ENCODE measurements around the gene GSTM5. TPM values are rescaled to one million over a fixed set of nuclear protein-coding genes. Genes with fewer than 3 reads are reported as not detected.

Gene GSTM5
- total and polyA plus RNA-seq, 2 of the 8 experiments (the other 6 are each of a cell fraction or from before 2014, with no cell fraction given): 0.24 to 0.89 TPM

DNA sequence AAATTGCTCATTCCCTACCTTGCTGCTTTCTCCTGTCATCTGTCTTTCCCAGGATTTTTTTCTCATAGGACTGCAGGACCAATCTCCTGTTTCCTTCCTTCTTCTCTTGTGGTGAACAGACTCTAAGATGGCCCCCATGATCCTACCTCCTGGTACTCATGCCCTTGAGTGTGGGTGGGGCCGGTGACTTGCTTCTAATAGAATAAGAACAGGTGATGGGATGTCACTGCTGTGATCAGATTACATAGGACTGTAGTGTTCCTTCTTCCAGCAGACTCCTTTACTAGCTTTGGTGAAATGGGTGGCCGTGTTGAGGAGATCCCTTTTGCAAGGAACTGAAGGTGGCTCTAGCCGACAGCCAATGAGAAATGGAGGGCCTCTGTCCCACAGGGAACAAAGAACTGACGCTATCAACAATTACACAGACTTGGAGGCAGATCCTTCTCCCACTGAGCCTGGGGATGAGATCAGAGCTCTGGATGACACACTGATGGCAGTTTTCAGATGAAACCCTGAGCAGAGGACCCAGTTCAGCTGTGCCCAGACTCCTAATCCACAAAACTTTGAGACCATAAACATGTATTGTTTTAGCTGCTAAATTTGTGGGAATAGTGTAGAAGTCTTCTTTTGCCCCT is 21.3 kb downstream of the GSTM5 start:
- no peak overlapping the region for H4K5ac ChIP-seq (ENCODE audit: insufficient read length, low read depth, low read length)
- H3K14ac ChIP-seq (ENCODE audit: insufficient read length): no peak overlapping the region
- H3K27me3 ChIP-seq (replicated peaks in 1 of 4; ENCODE audit: control insufficient read depth in 3 of 4, extremely low read depth in 1 of 4, insufficient read depth in 3 of 4, low read length in 3 of 4): peaks cover 0 to 6% (median 2%) of the 10 kb centered on the region in 4 experiments; a peak in 3 of 7 replicates
- H2BK120ac ChIP-seq (replicated peaks; ENCODE audit: low read depth, low read length): no peak overlapping the region
- H3K18ac ChIP-seq (ENCODE audit: extremely low read depth, low read length): no peak overlapping the region
- H3K79me2 ChIP-seq (ENCODE audit: control insufficient read depth in 1 of 2, insufficient read depth in 2 of 2, low read length in 2 of 2): no peaks in the 10 kb centered on the region
- ChIA-PET CTCF (ENCODE audit: partially characterized antibody) (interaction anchor here (0.6 to 2.6 kb wide), 8 partner anchors 13 to 136 kb away, joined by 3 to 7 read pairs (median 3); no protein-coding TSS in a partner anchor), POLR2A (ENCODE audit: partially characterized antibody) (interaction anchor here (0.6 to 1.1 kb wide), 2 partner anchors 16 to 778 kb away, joined by 3 read pairs; no protein-coding TSS in a partner anchor)
- no peaks in the 10 kb centered on the region for H3K23me2 ChIP-seq (ENCODE audit: low read depth, low read length)
- FAIRE-seq (no peak), DNase-seq (ENCODE audit: low read depth in 1 of 2, low spot score in 2 of 2) (no peak)
- H4K8ac ChIP-seq (ENCODE audit: extremely low read depth, insufficient read depth, low read length): no peak overlapping the region
- H3K4me3 ChIP-seq (ENCODE audit: extremely low read depth in 1 of 4, insufficient read depth in 2 of 4, low read depth in 3 of 4, low read length in 4 of 4): no peak overlapping the region
- no peak overlapping the region for H2BK15ac ChIP-seq (ENCODE audit: low read length)
- no peaks in the 10 kb centered on the region for H3K79me1 ChIP-seq (ENCODE audit: low read depth, low read length)
- H2AK5ac ChIP-seq (ENCODE audit: low read depth, low read length): no peak overlapping the region
- H3K56ac ChIP-seq (replicated peaks; ENCODE audit: insufficient read length, low read depth, low read length): no peak overlapping the region
- H3K27ac ChIP-seq (ENCODE audit: low read depth, low read length): no peak overlapping the region
- no peak overlapping the region for H3K9ac ChIP-seq (replicated peaks in 1 of 4; ENCODE audit: extremely low read depth in 1 of 4, low read depth in 3 of 4, low read length in 3 of 4)
- no peak overlapping the region for H2BK12ac ChIP-seq (ENCODE audit: low read depth, low read length)
- H3K4ac ChIP-seq (replicated peaks; ENCODE audit: insufficient read length, low read depth, low read length): no peak overlapping the region
- no peak overlapping the region for H4K91ac ChIP-seq (replicated peaks; ENCODE audit: insufficient read length, low read length)
- no peaks in the 10 kb centered on the region for H3K4me1 ChIP-seq (replicated peaks in 1 of 4; ENCODE audit: control insufficient read depth in 3 of 4, insufficient read depth in 4 of 4, low read length in 3 of 4)
- no peaks in the 10 kb centered on the region for H4K20me1 ChIP-seq (replicated peaks in 1 of 2; ENCODE audit: control insufficient read depth in 1 of 2, insufficient read depth in 2 of 2, low read length in 2 of 2)
- no peak overlapping the region for H3K23ac ChIP-seq (ENCODE audit: insufficient read length)
- H3K4me2 ChIP-seq (ENCODE audit: insufficient read depth in 1 of 2, low read depth in 2 of 2, low read length in 2 of 2): no peak overlapping the region
- 82% methylated on average over 4 of the region's 4 CpGs; no CpG with 5 or more reads in 1 of the 2 experiments for WGBS, 2 experiments (ENCODE audit: extremely low coverage in 1 of 2, insufficient coverage in 1 of 2, insufficient read length in 1 of 2, insufficient replicate concordance in 2 of 2, low coverage in 1 of 2, low lambda C conversion rate in 2 of 2, missing lambda C conversion rate in 1 of 2)
- no peaks in the 10 kb centered on the region for H3K36me3 ChIP-seq (ENCODE audit: control insufficient read depth in 2 of 4, insufficient read depth in 4 of 4, low read length in 3 of 4)
- no peak overlapping the region for H2BK20ac ChIP-seq (ENCODE audit: low read length)
- no peaks in the 10 kb centered on the region for H3K9me3 ChIP-seq (ENCODE audit: insufficient read depth in 2 of 2, low read depth in 1 of 2, low read length in 1 of 2)
- no peak overlapping the region for H2BK5ac ChIP-seq (ENCODE audit: low read depth, low read length)
- H2AFZ ChIP-seq (ENCODE audit: low read length): no peak overlapping the region
- TF ChIP-seq, protein P1, sequence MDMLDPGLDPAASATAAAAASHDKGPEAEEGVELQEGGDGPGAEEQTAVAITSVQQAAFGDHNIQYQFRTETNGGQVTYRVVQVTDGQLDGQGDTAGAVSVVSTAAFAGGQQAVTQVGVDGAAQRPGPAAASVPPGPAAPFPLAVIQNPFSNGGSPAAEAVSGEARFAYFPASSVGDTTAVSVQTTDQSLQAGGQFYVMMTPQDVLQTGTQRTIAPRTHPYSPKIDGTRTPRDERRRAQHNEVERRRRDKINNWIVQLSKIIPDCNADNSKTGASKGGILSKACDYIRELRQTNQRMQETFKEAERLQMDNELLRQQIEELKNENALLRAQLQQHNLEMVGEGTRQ (IDR thresholded peaks at IDR 0.05; ENCODE audit: low read length): no peak
- TF ChIP-seq, protein P2, sequence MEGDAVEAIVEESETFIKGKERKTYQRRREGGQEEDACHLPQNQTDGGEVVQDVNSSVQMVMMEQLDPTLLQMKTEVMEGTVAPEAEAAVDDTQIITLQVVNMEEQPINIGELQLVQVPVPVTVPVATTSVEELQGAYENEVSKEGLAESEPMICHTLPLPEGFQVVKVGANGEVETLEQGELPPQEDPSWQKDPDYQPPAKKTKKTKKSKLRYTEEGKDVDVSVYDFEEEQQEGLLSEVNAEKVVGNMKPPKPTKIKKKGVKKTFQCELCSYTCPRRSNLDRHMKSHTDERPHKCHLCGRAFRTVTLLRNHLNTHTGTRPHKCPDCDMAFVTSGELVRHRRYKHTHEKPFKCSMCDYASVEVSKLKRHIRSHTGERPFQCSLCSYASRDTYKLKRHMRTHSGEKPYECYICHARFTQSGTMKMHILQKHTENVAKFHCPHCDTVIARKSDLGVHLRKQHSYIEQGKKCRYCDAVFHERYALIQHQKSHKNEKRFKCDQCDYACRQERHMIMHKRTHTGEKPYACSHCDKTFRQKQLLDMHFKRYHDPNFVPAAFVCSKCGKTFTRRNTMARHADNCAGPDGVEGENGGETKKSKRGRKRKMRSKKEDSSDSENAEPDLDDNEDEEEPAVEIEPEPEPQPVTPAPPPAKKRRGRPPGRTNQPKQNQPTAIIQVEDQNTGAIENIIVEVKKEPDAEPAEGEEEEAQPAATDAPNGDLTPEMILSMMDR (IDR thresholded peaks at IDR 0.05; ENCODE audit: control extremely low read depth in 1 of 3, insufficient read depth in 1 of 3, low read depth in 1 of 3, low read length in 3 of 3): no peak
- TF ChIP-seq SUZ12 (IDR thresholded peaks at IDR 0.05; ENCODE audit: low read length) (no peak), KDM5A (IDR thresholded peaks at IDR 0.05; ENCODE audit: low read length) (no peak), CBX8 (IDR thresholded peaks at IDR 0.05; ENCODE audit: borderline replicate concordance, low read depth, low read length) (no peak), EZH2 (IDR thresholded peaks at IDR 0.05; ENCODE audit: low read depth, low read length, severe bottlenecking) (no peak), FOSL1 (IDR thresholded peaks at IDR 0.05; ENCODE audit: insufficient read depth, low read depth, low read length) (no peak), PHF8 (conservative IDR thresholded peaks at IDR 0.05; ENCODE audit: low read depth, low read length) (no peak), TAF1 (IDR thresholded peaks at IDR 0.05; ENCODE audit: low read depth, low read length) (no peak)

All from H1 (cell line).